Neural cell (in vitro differentiated cells): ENCODE results near the gene PARD3B.

ENCODE experiments used
- CTCF ChIP-seq: fragments of 450-650 bp; IDR thresholded peaks from 2 replicates; pipeline ENCODE4 v1.5.1; 2014; ENCODE audit warnings: antibody characterized with exemption, mild to moderate bottlenecking, moderate library complexity; ENCODE audit not compliant: poor library complexity, severe bottlenecking
- EP300 ChIP-seq: fragments of 450-650 bp; conservative IDR thresholded peaks from 2 replicates; pipeline ENCODE4 v1.6.1; 2014; ENCODE audit warnings: antibody characterized with exemption, mild to moderate bottlenecking, moderate library complexity; ENCODE audit not compliant: poor library complexity, severe bottlenecking
- EZH2 ChIP-seq: fragments of 200-600, 300-800 bp; shearing (Covaris generic), sonication (generic); IDR thresholded peaks from 2 replicates; pipeline ENCODE4 v1.6.1; 2014; ENCODE audit warnings: antibody characterized with exemption, low read length, borderline replicate concordance, mild to moderate bottlenecking; ENCODE audit not compliant: insufficient read depth, poor library complexity, severe bottlenecking
- MXI1 ChIP-seq: fragments of 450-650 bp; conservative IDR thresholded peaks from 2 replicates; pipeline ENCODE4 v1.6.1; 2014; ENCODE audit warnings: antibody characterized with exemption, mild to moderate bottlenecking; ENCODE audit not compliant: poor library complexity, severe bottlenecking
- POLR2AphosphoS5 ChIP-seq: IDR thresholded peaks from 2 replicates; pipeline ENCODE4 v1.6.1; 2012
- REST ChIP-seq: IDR thresholded peaks from 2 replicates; pipeline ENCODE4 v1.6.1; 2012; ENCODE audit warnings: borderline replicate concordance
- TAF1 ChIP-seq: IDR thresholded peaks from 2 replicates; pipeline ENCODE4 v1.6.1; 2012; ENCODE audit warnings: low read depth

GRCh38 chr2:205283736-205284270, 738.5 kb downstream of the PARD3B start:
- TF ChIP-seq POLR2AphosphoS5 = no peak
- no peak for TF ChIP-seq CTCF
- TF ChIP-seq MXI1 = no peak
- no peak for TF ChIP-seq REST
- no peak for TF ChIP-seq EZH2
- no peak for TF ChIP-seq TAF1
- TF ChIP-seq EP300 = no peak
